Suprapubic skin (tissue), 4 donors: Measurements from ENCODE around the gene GNAT3. TPM values are rescaled to one million over a fixed set of nuclear protein-coding genes. Genes with fewer than 3 reads are reported as not detected.

Experiments used
- DNase-seq, 2 donors: peaks; one replicate each; pipeline ENCODE4 v3.0.0-alpha.2; 2019; ENCODE audit warnings: low spot score in 2 of 2
- H3K27ac ChIP-seq: fragments of 200-600 bp; sonication (generic); one replicate; pipeline ENCODE4 v1.5.1; 2019
- H3K27me3 ChIP-seq: fragments of 200-600 bp; sonication (generic); one replicate; pipeline ENCODE4 v1.5.1; 2019
- H3K36me3 ChIP-seq: fragments of 200-600 bp; sonication (generic); one replicate; pipeline ENCODE4 v1.5.1; 2019
- H3K4me1 ChIP-seq: fragments of 200-600 bp; sonication (generic); one replicate; pipeline ENCODE4 v1.5.1; 2019
- H3K4me3 ChIP-seq: fragments of 200-600 bp; sonication (generic); one replicate; pipeline ENCODE4 v1.5.1; 2019; ENCODE audit warnings: mild to moderate bottlenecking
- H3K9me3 ChIP-seq: fragments of 200-600 bp; sonication (generic); one replicate; pipeline ENCODE4 v1.5.1; 2019
- CTCF ChIP-seq, 2 donors: fragments of 200-600 bp in 1 of 2; fragments of 450-650 bp in 1 of 2; sonication (generic) in 1 of 2; IDR thresholded peaks; one replicate each; pipeline ENCODE4 v1.5.1; 2016 to 2019; ENCODE audit warnings: antibody characterized with exemption in 2 of 2, mild to moderate bottlenecking in 1 of 2, moderate library complexity in 1 of 2
- EP300 ChIP-seq: sonication (generic); formaldehyde crosslinking; IDR thresholded peaks from one replicate; pipeline ENCODE4 v1.6.1; 2017; ENCODE audit warnings: antibody characterized with exemption
- POLR2A ChIP-seq, 2 donors: fragments of 450-650 bp; IDR thresholded peaks; one replicate each; pipeline ENCODE4 v1.6.1; 2017; ENCODE audit warnings: antibody characterized with exemption in 2 of 2, mild to moderate bottlenecking in 2 of 2, moderate library complexity in 2 of 2
- POLR2AphosphoS5 ChIP-seq, 3 donors: sonication (generic); formaldehyde crosslinking; IDR thresholded peaks; one replicate each; pipeline ENCODE4 v1.6.1; 2017; ENCODE audit warnings: antibody characterized with exemption in 3 of 3
- WGBS: methylation state at CpG from one replicate; pipeline ENCODE4 v1.1.5; 2018; 5-methylcytosine and 5-hydroxymethylcytosine counted together
- total RNA-seq, 4 donors: library from RNA; depleted of rRNA; stranded (reverse); fragments of >200 nt; gene quantifications; one replicate each; pipeline ENCODE4 v1.1.0, GENCODE V29; 2016

The GNAT3 gene
- total RNA-seq, 4 donors from 2014 or later: not detected

GRCh38 chr7:80482950-80483349 is 28.9 kb downstream of the GNAT3 start:
- no peak for TF ChIP-seq POLR2AphosphoS5 (IDR thresholded peaks at IDR 0.05)
- no peak for TF ChIP-seq POLR2A (IDR thresholded peaks at IDR 0.05)
- TF ChIP-seq EP300: no peak
- TF ChIP-seq CTCF (IDR thresholded peaks at IDR 0.05): no peak
- H3K9me3 ChIP-seq: no peaks in the 10 kb centered on the region
- H3K4me3 ChIP-seq: no peak overlapping the region
- H3K27me3 ChIP-seq: no peaks in the 10 kb centered on the region
- WGBS: 51% methylated on average over 3 of the region's 3 CpGs
- peaks cover 17% of the 10 kb centered on the region for H3K4me1 ChIP-seq
- no peak for DNase-seq
- H3K27ac ChIP-seq: no peak overlapping the region
- no peaks in the 10 kb centered on the region for H3K36me3 ChIP-seq

GRCh38 chr7:80481196-80481884 is 30.5 kb downstream of the GNAT3 start:
- Histone ChIP-seq H3K4me1 (peaks cover 17% of the 10 kb centered on the region), H3K27me3 (no peaks in the 10 kb centered on the region), H3K36me3 (no peaks in the 10 kb centered on the region), H3K27ac (peak overlapping the region; percentile 70), H3K9me3 (no peaks in the 10 kb centered on the region), H3K4me3 (no peak overlapping the region)
- no peak for TF ChIP-seq CTCF (IDR thresholded peaks at IDR 0.05)
- no peak for TF ChIP-seq POLR2AphosphoS5 (IDR thresholded peaks at IDR 0.05)
- TF ChIP-seq POLR2A (IDR thresholded peaks at IDR 0.05): no peak
- no peak for TF ChIP-seq EP300
- no peak for DNase-seq
- 37% methylated on average over 2 of the region's 2 CpGs for WGBS

GRCh38 chr7:80480566-80480965 is 31.3 kb downstream of the GNAT3 start:
- no peaks in the 10 kb centered on the region for H3K36me3 ChIP-seq
- no peaks in the 10 kb centered on the region for H3K27me3 ChIP-seq
- no peak overlapping the region for H3K4me3 ChIP-seq
- WGBS: 68% methylated on average over 4 of the region's 4 CpGs
- DNase-seq: no peak
- H3K4me1 ChIP-seq: peaks cover 17% of the 10 kb centered on the region
- H3K9me3 ChIP-seq: no peaks in the 10 kb centered on the region
- TF ChIP-seq POLR2AphosphoS5 (IDR thresholded peaks at IDR 0.05): no peak
- no peak for TF ChIP-seq POLR2A (IDR thresholded peaks at IDR 0.05)
- no peak for TF ChIP-seq EP300
- no peak for TF ChIP-seq CTCF (IDR thresholded peaks at IDR 0.05)
- no peak overlapping the region for H3K27ac ChIP-seq

- Histone ChIP-seq H3K27ac (no peak overlapping the region), H3K4me1 (peaks cover 17% of the 10 kb centered on the region), H3K4me3 (no peak overlapping the region), H3K27me3 (no peaks in the 10 kb centered on the region), H3K9me3 (no peaks in the 10 kb centered on the region), H3K36me3 (no peaks in the 10 kb centered on the region)
- WGBS: 78% methylated on average over 2 of the region's 2 CpGs
- no peak for DNase-seq
- no peak for TF ChIP-seq EP300
- no peak for TF ChIP-seq POLR2AphosphoS5 (IDR thresholded peaks at IDR 0.05)
- no peak for TF ChIP-seq CTCF (IDR thresholded peaks at IDR 0.05)
- TF ChIP-seq POLR2A (IDR thresholded peaks at IDR 0.05): no peak
Observed at GRCh38 chr7:80478683-80479082, 33.2 kb downstream of the GNAT3 start.

GRCh38 chr7:80476035-80476434 is 35.8 kb downstream of the GNAT3 start:
- no peak overlapping the region for H3K4me3 ChIP-seq
- H3K36me3 ChIP-seq: no peaks in the 10 kb centered on the region
- TF ChIP-seq EP300: no peak
- TF ChIP-seq CTCF (IDR thresholded peaks at IDR 0.05): no peak
- no peak for TF ChIP-seq POLR2A (IDR thresholded peaks at IDR 0.05)
- TF ChIP-seq POLR2AphosphoS5 (IDR thresholded peaks at IDR 0.05): no peak
- H3K27ac ChIP-seq: no peak overlapping the region
- H3K27me3 ChIP-seq: no peaks in the 10 kb centered on the region
- H3K9me3 ChIP-seq: no peaks in the 10 kb centered on the region
- no peak for DNase-seq
- WGBS: 86% methylated on average over 1 of the region's 1 CpG
- H3K4me1 ChIP-seq: peaks cover 13% of the 10 kb centered on the region
